GM12878 (cell line): ENCODE results near the gene CDCA8. TPM values are rescaled to one million over a fixed set of nuclear protein-coding genes. Genes with fewer than 3 reads are reported as not detected.

Experiments
- ATAC-seq: fragments of 200-7000 bp; cut with Tn5 transposase; 3 replicates; pipeline ENCODE4 v1.9.1; 2020; ENCODE audit warnings: mild to moderate bottlenecking, moderate library complexity
- BruUV-seq: library from RNA; stranded (reverse); fragments of 400-500 nt; replicated peaks from 2 replicates; lab custom pipeline; 2021; lab: Mats Ljungman, UMichigan
- CTCF ChIA-PET: fragments of 300-600 bp; sonication (Branson Sonifier 250); formaldehyde crosslinking; extraction: SDS; loops from one replicate; lab custom pipeline; 2021; ENCODE audit warnings: inconsistent platforms; lab: Yijun Ruan, JAX
- POLR2A ChIA-PET: fragments of 350-600 bp; formaldehyde crosslinking; extraction: SDS; loops from one replicate; lab custom pipeline; 2021; ENCODE audit warnings: inconsistent platforms; lab: Charles Lee
- RAD21 ChIA-PET: fragments of 300-600 bp; sonication (Branson Sonifier 250); formaldehyde crosslinking; loops from one replicate; lab custom pipeline; 2023; ENCODE audit warnings: antibody characterized with exemption; ENCODE audit not compliant: unreplicated experiment; lab: Charles Lee
- SMC1A ChIA-PET: fragments of 300-600 bp; sonication (Branson Sonifier 250); formaldehyde crosslinking; loops from one replicate; lab custom pipeline; 2023; ENCODE audit not compliant: unreplicated experiment, uncharacterized antibody; lab: Charles Lee
- DNase-seq: peaks from one replicate; pipeline ENCODE4 v3.0.0-alpha.2; 2011; ENCODE audit warnings: low read depth, low spot score
- FAIRE-seq: peaks from 3 replicates; lab custom pipeline; 2011; peaks lifted over from hg19 to GRCh38; lab: Jason Lieb, UNC
- H2AFZ ChIP-seq: 2 replicates; pipeline ENCODE4 v1.6.0; 2011; ENCODE audit warnings: low read depth, low read length, control low read depth; ENCODE audit not compliant: control insufficient read depth
- H3K27ac ChIP-seq: 2 replicates; pipeline ENCODE4 v1.5.1; 2011; ENCODE audit warnings: control low read depth; ENCODE audit not compliant: control insufficient read depth, insufficient read depth
- H3K27me3 ChIP-seq, 2 experiments: replicated peaks in 1 of 2; 2 replicates each; pipeline versions ENCODE4 v1.6.0 to v1.6.1; 2011; ENCODE audit warnings: low read length in 1 of 2; ENCODE audit not compliant: control insufficient read depth in 2 of 2, insufficient read depth in 2 of 2
- H3K36me3 ChIP-seq, 2 experiments: 2 replicates each; pipeline ENCODE4 v1.5.1; 2011; ENCODE audit warnings: low read length in 1 of 2; ENCODE audit not compliant: control insufficient read depth in 2 of 2, insufficient read depth in 2 of 2
- H3K4me1 ChIP-seq: 2 replicates; pipeline ENCODE4 v1.6.1; 2011; ENCODE audit warnings: mild to moderate bottlenecking, low read length, moderate library complexity, mixed read lengths; ENCODE audit not compliant: control insufficient read depth, insufficient read depth
- H3K4me2 ChIP-seq: 2 replicates; pipeline ENCODE4 v1.6.0; 2011; ENCODE audit warnings: control low read depth; ENCODE audit not compliant: control insufficient read depth, insufficient read depth
- H3K4me3 ChIP-seq: fragments of 200-600 bp; sonication (generic); 2 replicates; pipeline ENCODE4 v1.5.1; 2016
- H3K79me2 ChIP-seq: 2 replicates; pipeline ENCODE4 v1.6.0; 2011; ENCODE audit warnings: low read length; ENCODE audit not compliant: control insufficient read depth, insufficient read depth
- H3K9ac ChIP-seq: 2 replicates; pipeline ENCODE4 v1.8.0; 2011; ENCODE audit warnings: low read length, control low read depth, mixed read lengths; ENCODE audit not compliant: control insufficient read depth, insufficient read depth
- H3K9me3 ChIP-seq: replicated peaks from 3 replicates; pipeline ENCODE4 v1.5.1; 2011; ENCODE audit warnings: mild to moderate bottlenecking, low read length; ENCODE audit not compliant: control insufficient read depth, insufficient read depth
- H4K20me1 ChIP-seq: 2 replicates; pipeline ENCODE4 v1.6.0; 2011; ENCODE audit not compliant: control insufficient read depth, insufficient read depth
- ATF7 ChIP-seq: fragments of 450-650 bp; IDR thresholded peaks from 2 replicates; pipeline ENCODE4 v1.6.1; 2016; ENCODE audit warnings: low read depth, mild to moderate bottlenecking
- BHLHE40 ChIP-seq, 2 experiments: fragments of 450-650 bp in 1 of 2; IDR thresholded peaks; 2 replicates each; pipeline ENCODE4 v1.6.1; 2011 to 2017; ENCODE audit warnings: low read depth in 2 of 2, borderline replicate concordance in 1 of 2, improper control_type of control experiment in 1 of 2, low read length in 1 of 2, mild to moderate bottlenecking in 1 of 2
- CBX5 ChIP-seq: sonication (generic); IDR thresholded peaks from 2 replicates; pipeline ENCODE4 v1.6.1; 2016; ENCODE audit warnings: low read depth, moderate library complexity, mild to moderate bottlenecking, inconsistent platforms
- MEF2A ChIP-seq: IDR thresholded peaks from 2 replicates; pipeline ENCODE4 v1.6.1; 2011; ENCODE audit warnings: low read depth, mild to moderate bottlenecking, low read length, moderate library complexity; ENCODE audit not compliant: insufficient read depth
- NFYB ChIP-seq: IDR thresholded peaks from 2 replicates; pipeline ENCODE4 v1.6.1; 2011; ENCODE audit warnings: low read depth, mild to moderate bottlenecking, low read length, improper control_type of control experiment, moderate library complexity; ENCODE audit not compliant: insufficient read depth
- YBX1 ChIP-seq: fragments of 450-650 bp; IDR thresholded peaks from 2 replicates; pipeline ENCODE4 v1.6.1; 2016; ENCODE audit warnings: antibody characterized with exemption
- WGBS: methylation state at CpG from one replicate; pipeline ENCODE4 v1.1.6; 2016; ENCODE audit warnings: low lambda C conversion rate; ENCODE audit not compliant: insufficient replicate concordance, insufficient coverage; ENCODE audit errors: missing lambda C conversion rate; 5-methylcytosine and 5-hydroxymethylcytosine counted together
- in situ Hi-C: fragments of 300-500 bp; cut with MboI; formaldehyde crosslinking; loops from 9 replicates; pipeline ENCODE4 v1.14.3; 2018; ENCODE audit warnings: mixed read lengths
- intact Hi-C: fragments of 100-400 bp; cut with micrococcal nuclease; formaldehyde crosslinking; loops from one replicate; pipeline ENCODE4 v1.14.2; 2022; ENCODE audit not compliant: unreplicated experiment
- polyA plus RNA-seq, 11 experiments: library from polyadenylated mRNA; depleted of rRNA in 4 of 11; unstranded in 6 of 11; stranded (reverse) in 5 of 11; fragments of >200 nt; fragmentation: Nextera tagmentation in 4 of 11; fragmentation: Illumina TruSeq in 1 of 11; extraction: Ambion mirVana in 4 of 11; extraction: Trizol in 1 of 11; gene quantifications; 1 replicate in 1 of 11; 2 replicates in 10 of 11; pipeline versions ENCODE4 v1.2.1 to v1.2.3, GENCODE V29; 2011 to 2016; ENCODE audit warnings: inconsistent platforms in 2 of 11, missing spikeins in 2 of 11, low read depth in 1 of 11
- total RNA-seq, 4 experiments: library from RNA; depleted of rRNA in 3 of 4; stranded (reverse); fragments of >200 nt in 3 of 4; fragmentation: Illumina TruSeq in 1 of 4; extraction: Trizol in 1 of 4; gene quantifications; 2 replicates each; pipeline versions ENCODE4 v1.2.1 to v1.2.3, GENCODE V29; 2013 to 2021

CDCA8 gene
- total and polyA plus RNA-seq, 10 of the 15 experiments (the other 5 are each of a cell fraction or from before 2014, with no cell fraction given) = 21.3 to 98.1 (median 61.4) TPM

DNA sequence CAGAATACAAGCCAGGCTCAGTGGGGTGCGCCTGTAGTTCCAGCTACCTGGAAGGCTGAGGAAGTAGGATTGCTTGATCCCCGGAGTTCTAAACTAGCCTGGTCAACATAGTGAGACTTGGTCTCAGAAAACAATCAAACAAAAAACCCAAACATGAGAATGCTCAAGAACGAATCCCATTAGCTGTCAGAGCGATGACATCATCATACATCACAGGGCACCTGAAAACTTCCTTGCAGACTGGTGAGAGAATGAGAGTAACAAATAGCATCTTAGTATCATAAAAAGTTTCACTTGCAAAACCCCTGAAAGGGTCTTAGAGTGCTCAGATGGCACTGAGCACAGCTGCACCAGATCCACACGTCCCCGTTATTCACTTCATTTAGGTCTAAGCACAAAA lies 21.1 kb upstream of the CDCA8 start:
- FAIRE-seq = no peak
- WGBS = 45% methylated on average over 6 of the region's 6 CpGs
- ChIA-PET POLR2A (no interaction called here), CTCF (interaction anchor here (6.3 kb wide), 1 partner anchor 12 kb away, joined by 33 read pairs; no protein-coding TSS in a partner anchor), RAD21 (no interaction called here), SMC1A (interaction anchor here (0.6 to 1.2 kb wide), 3 partner anchors 68 to 437 kb away, joined by 3 read pairs; no protein-coding TSS in a partner anchor)
- in situ Hi-C loops = no loop called here
- H4K20me1 ChIP-seq = no peaks in the 10 kb centered on the region
- no peak for ATAC-seq
- H2AFZ ChIP-seq = no peak overlapping the region
- no peaks in the 10 kb centered on the region for H3K36me3 ChIP-seq
- H3K4me2 ChIP-seq = no peak overlapping the region
- H3K4me1 ChIP-seq = peaks cover 13% of the 10 kb centered on the region
- no peak overlapping the region for H3K27ac ChIP-seq
- no peak overlapping the region for H3K4me3 ChIP-seq
- no peak overlapping the region for H3K9ac ChIP-seq
- intact Hi-C loops = no loop called here
- TF ChIP-seq NFYB (no peak), BHLHE40 (IDR thresholded peaks at IDR 0.05; ENCODE audit: borderline replicate concordance in 1 of 2, low read depth in 2 of 2, low read length in 1 of 2) (no peak), CBX5 (no peak), ATF7 (0 out of 2 replicates have a peak, but pooled peaks have one; percentile 29), MEF2A (no peak), YBX1 (no peak)
- DNase-seq = no peak
- no peaks in the 10 kb centered on the region for H3K79me2 ChIP-seq
- no TSS peak for BruUV-seq
- H3K27me3 ChIP-seq = no peaks in the 10 kb centered on the region; a peak in 1 of 4 replicates
- no peaks in the 10 kb centered on the region for H3K9me3 ChIP-seq
